ENCODE results near the gene COCH. TPM values are rescaled to one million over a fixed set of nuclear protein-coding genes. Genes with fewer than 3 reads are reported as not detected.

Gene COCH
- total RNA-seq, 1 donor from 2014 or later, result 1.8 TPM

DNA sequence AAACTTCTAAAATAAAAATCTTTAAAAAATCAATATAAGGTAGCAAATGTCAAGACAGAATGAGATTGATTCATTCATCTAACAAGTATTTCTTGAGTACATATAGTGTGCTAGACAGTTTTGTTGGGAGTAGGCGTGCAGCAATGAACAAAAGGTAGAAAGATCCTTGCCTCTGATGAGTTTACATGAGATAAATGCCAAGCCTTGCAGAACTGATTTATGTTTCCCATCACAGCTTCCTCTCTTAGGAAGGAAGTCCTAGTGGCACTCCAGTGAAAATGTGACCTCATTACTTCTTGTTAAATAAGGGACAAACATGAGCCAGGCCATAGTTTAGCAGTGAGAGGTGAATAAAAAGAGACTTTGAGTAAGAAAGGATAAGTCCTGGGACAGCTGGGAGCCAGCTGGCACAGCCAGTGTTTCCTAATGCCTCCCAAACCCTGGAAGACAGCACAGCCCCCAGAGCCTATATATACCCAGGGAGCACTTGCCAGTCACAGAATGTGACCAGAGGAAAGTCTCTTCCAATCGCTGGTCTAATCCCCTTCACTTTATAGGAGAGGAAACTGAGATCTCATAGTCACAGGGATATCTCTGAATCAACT is 4.7 kb upstream of the COCH start:
- no peak overlapping the region for H3K4me3 Mint-ChIP-seq
- no peak overlapping the region for H3K27ac Mint-ChIP-seq
- no peaks in the 10 kb centered on the region for H3K4me1 Mint-ChIP-seq
- no peaks in the 10 kb centered on the region for H3K9me3 Mint-ChIP-seq
- TF ChIP-seq, protein P1, sequence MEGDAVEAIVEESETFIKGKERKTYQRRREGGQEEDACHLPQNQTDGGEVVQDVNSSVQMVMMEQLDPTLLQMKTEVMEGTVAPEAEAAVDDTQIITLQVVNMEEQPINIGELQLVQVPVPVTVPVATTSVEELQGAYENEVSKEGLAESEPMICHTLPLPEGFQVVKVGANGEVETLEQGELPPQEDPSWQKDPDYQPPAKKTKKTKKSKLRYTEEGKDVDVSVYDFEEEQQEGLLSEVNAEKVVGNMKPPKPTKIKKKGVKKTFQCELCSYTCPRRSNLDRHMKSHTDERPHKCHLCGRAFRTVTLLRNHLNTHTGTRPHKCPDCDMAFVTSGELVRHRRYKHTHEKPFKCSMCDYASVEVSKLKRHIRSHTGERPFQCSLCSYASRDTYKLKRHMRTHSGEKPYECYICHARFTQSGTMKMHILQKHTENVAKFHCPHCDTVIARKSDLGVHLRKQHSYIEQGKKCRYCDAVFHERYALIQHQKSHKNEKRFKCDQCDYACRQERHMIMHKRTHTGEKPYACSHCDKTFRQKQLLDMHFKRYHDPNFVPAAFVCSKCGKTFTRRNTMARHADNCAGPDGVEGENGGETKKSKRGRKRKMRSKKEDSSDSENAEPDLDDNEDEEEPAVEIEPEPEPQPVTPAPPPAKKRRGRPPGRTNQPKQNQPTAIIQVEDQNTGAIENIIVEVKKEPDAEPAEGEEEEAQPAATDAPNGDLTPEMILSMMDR (IDR thresholded peaks at IDR 0.05; ENCODE audit: unreplicated experiment), result no peak
- H3K27me3 Mint-ChIP-seq (ENCODE audit: low read depth), result peaks cover 46% of the 10 kb centered on the region
- no peaks in the 10 kb centered on the region for H3K36me3 Mint-ChIP-seq
- no peak for DNase-seq (ENCODE audit: low spot score in 2 of 2, unreplicated experiment in 2 of 2)

DNA sequence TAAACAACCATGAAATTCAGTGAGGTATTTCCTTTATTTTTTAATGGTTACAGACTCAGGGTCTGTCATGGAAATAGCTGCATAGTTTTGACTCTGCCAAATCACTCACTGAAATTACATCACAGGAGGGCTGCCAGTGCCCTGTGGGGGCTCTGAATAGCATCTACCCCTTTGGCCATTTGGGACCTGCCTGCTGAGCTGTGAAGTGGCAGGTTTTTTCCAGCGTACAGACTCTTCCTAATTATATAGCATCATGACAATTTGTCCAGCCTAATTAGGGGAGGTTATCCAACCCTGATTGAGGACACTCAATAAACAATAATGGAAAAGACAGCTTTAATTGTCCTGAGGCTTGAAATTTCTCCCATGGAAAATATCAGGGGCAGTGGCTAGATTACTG is 1.8 kb upstream of the COCH start:
- Mint-ChIP-seq H3K27ac (no peak overlapping the region), H3K4me1 (peaks cover 5% of the 10 kb centered on the region), H3K36me3 (no peaks in the 10 kb centered on the region), H3K4me3 (no peak overlapping the region), H3K27me3 (ENCODE audit: low read depth) (peaks cover 71% of the 10 kb centered on the region), H3K9me3 (no peaks in the 10 kb centered on the region)
- TF ChIP-seq, protein P1 (IDR thresholded peaks at IDR 0.05; ENCODE audit: unreplicated experiment), result no peak
- DNase-seq (ENCODE audit: low spot score in 2 of 2, unreplicated experiment in 2 of 2), result no peak

DNA sequence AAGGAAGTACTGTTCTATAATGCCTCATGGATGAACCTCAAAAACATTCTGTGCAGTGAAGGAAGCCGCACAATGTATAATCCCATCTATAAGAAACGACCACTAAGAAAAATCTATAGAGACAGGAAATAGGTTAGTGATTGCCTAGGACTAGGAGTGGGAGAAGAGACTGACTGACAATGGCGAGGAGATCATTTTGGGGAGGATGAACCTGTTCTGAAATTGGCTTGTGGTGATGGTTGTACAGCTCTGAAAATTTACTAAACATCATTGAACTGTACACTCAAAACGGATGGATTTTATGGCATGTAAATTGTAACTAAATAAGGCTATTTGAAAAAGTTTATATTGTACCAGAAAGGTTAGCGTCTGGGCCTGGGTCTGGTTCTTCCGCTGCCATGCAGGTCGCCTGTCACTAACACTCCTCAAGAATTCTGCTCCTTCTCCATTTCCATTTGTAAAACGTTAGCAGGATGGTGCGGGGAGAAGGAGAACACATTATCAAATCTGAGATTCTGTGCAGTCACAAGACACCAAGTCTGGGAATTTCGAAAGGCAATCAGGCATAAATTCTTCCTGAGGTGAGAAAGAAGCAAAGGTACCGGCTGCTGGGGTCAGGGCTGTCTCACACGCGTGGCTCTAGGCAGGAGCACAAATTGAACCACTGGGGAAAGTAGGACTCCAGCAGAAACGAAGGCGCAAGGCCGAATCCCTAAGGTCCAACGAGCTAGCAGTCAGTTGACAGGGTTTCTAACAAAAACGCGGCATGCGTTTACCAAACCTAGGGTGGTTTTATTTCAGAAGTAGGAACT is 845 bp upstream of the COCH start:
- H3K27me3 Mint-ChIP-seq (ENCODE audit: low read depth), result peaks cover 80% of the 10 kb centered on the region
- DNase-seq (ENCODE audit: low spot score in 2 of 2, unreplicated experiment in 2 of 2), result no peak
- peak overlapping the region; percentile 60 for H3K4me3 Mint-ChIP-seq
- H3K9me3 Mint-ChIP-seq, result no peaks in the 10 kb centered on the region
- H3K27ac Mint-ChIP-seq, result no peak overlapping the region
- peaks cover 5% of the 10 kb centered on the region for H3K4me1 Mint-ChIP-seq
- H3K36me3 Mint-ChIP-seq, result no peaks in the 10 kb centered on the region
- TF ChIP-seq, protein P1 (IDR thresholded peaks at IDR 0.05; ENCODE audit: unreplicated experiment), result no peak

DNA sequence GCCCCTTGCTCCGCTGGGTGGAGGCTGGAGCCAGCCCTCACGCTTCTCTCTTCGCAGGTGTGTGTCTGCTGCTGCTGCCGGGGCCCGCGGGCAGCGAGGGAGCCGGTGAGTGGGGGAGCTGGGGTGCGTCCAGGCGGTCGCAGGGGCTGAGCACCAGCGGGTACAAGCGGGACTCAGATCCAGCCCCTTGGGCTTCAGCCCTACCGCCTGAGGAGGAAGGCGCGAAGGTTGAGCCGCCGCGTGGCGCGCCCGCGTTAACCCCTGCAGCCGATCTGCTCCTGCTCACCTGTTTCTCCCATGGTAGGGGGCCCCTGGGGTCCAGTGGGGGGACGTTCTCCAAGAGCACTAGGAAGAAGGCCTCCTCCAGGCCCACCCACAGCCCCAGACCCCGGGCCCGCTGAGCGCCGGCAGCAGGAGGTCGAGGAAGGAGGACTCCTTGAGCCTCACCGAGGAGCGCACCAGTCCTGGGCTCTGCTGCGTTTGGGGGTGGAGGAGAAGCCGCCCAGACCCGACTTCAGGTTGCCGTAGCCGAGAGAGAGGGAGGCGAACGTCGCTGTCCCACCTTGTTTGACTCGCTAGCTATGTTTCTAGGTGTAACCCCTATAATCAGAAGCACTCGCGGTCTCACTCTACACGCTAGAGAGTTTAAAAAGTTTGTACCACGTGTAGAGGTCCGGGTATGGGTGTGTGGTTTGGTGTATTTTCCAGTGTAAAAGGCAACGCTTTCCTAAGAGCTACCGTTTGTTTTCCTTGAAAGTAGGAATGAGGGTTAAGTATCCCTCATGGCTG is 834 bp downstream of the COCH start:
- Mint-ChIP-seq H3K4me3 (peak overlapping the region; percentile 73), H3K4me1 (peaks cover 5% of the 10 kb centered on the region), H3K27me3 (ENCODE audit: low read depth) (peaks cover 74% of the 10 kb centered on the region), H3K27ac (no peak overlapping the region), H3K36me3 (no peaks in the 10 kb centered on the region), H3K9me3 (no peaks in the 10 kb centered on the region)
- TF ChIP-seq, protein P1 (IDR thresholded peaks at IDR 0.05; ENCODE audit: unreplicated experiment), result no peak
- peak in 1 of 2 experiments; percentile 41 for DNase-seq (ENCODE audit: low spot score in 2 of 2, unreplicated experiment in 2 of 2)

DNA sequence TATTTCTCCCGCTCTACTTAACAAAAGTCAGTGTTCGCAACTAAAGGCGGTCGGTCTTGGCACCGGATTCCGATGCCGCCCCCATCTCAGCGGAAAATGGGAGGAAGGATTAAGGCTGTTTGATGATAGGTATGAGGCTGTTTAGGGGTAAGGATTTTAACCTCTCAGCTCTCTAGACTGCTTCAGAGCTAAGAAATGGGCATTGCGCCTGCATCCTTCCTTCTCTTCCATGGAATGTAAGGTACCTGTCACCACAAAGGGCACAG is 1.4 kb downstream of the COCH start:
- no peak overlapping the region for H3K27ac Mint-ChIP-seq
- no peaks in the 10 kb centered on the region for H3K9me3 Mint-ChIP-seq
- no peaks in the 10 kb centered on the region for H3K36me3 Mint-ChIP-seq
- peaks cover 68% of the 10 kb centered on the region for H3K27me3 Mint-ChIP-seq (ENCODE audit: low read depth)
- H3K4me3 Mint-ChIP-seq, result peak overlapping the region; percentile 73
- TF ChIP-seq, protein P1 (IDR thresholded peaks at IDR 0.05; ENCODE audit: unreplicated experiment), result no peak
- DNase-seq (ENCODE audit: low spot score in 2 of 2, unreplicated experiment in 2 of 2), result no peak
- peaks cover 5% of the 10 kb centered on the region for H3K4me1 Mint-ChIP-seq
